A673 (cell line): ENCODE results near the gene FMNL1. TPM values are rescaled to one million over a fixed set of nuclear protein-coding genes. Genes with fewer than 3 reads are reported as not detected.
"Not testable (repeated sequence)": the region's sequence is repeated elsewhere in the genome, so short reads cannot be mapped to it uniquely, and the experiment has no call there.

Experiments
- BruUV-seq: library from RNA; stranded (reverse); fragments of 400-500 nt; replicated peaks from 2 replicates; lab custom pipeline; 2021; lab: Mats Ljungman, UMichigan
- CTCF ChIA-PET: fragments of 300-600 bp; sonication (Branson Sonifier 250); formaldehyde crosslinking; loops from one replicate; lab custom pipeline; 2022; ENCODE audit warnings: antibody characterized with exemption; lab: Charles Lee
- POLR2A ChIA-PET: fragments of 300-600 bp; sonication (Branson Sonifier 250); formaldehyde crosslinking; loops from one replicate; lab custom pipeline; 2022; ENCODE audit warnings: antibody characterized with exemption; ENCODE audit not compliant: low non-redundant PET; lab: Charles Lee
- DNase-seq: peaks from one replicate; pipeline ENCODE4 v3.0.0-alpha.2; 2015; ENCODE audit warnings: low spot score
- H3K27ac ChIP-seq: fragments of 200-600 bp; sonication (generic); 2 replicates; pipeline ENCODE4 v1.5.1; 2016; ENCODE audit warnings: mixed run types, low read depth, mild to moderate bottlenecking, mixed read lengths, antibody characterized with exemption, low read length; ENCODE audit not compliant: poor library complexity, severe bottlenecking
- H3K27me3 ChIP-seq: fragments of 200-600 bp; sonication (generic); replicated peaks from 2 replicates; pipeline ENCODE4 v1.6.1; 2017; ENCODE audit warnings: mixed run types, low read depth, mild to moderate bottlenecking, mixed read lengths, antibody characterized with exemption, low read length; ENCODE audit not compliant: insufficient read depth, poor library complexity
- H3K36me3 ChIP-seq: fragments of 200-600 bp; sonication (generic); 2 replicates; pipeline ENCODE4 v1.6.1; 2016; ENCODE audit warnings: mixed run types, mild to moderate bottlenecking, mixed read lengths, antibody characterized with exemption, low read length; ENCODE audit not compliant: insufficient read depth, poor library complexity, severe bottlenecking
- H3K4me1 ChIP-seq: fragments of 200-600 bp; sonication (generic); 2 replicates; pipeline ENCODE4 v1.6.1; 2017; ENCODE audit warnings: mixed run types, mild to moderate bottlenecking, mixed read lengths, antibody characterized with exemption, low read length; ENCODE audit not compliant: insufficient read depth, poor library complexity, severe bottlenecking
- H3K4me3 ChIP-seq: fragments of 200-600 bp; sonication (generic); 2 replicates; pipeline ENCODE4 v1.5.1; 2016; ENCODE audit warnings: low read depth, mixed run types, mild to moderate bottlenecking, mixed read lengths, low read length; ENCODE audit not compliant: poor library complexity, severe bottlenecking
- H3K9me3 ChIP-seq: fragments of 200-600 bp; sonication (generic); 2 replicates; pipeline ENCODE4 v1.6.1; 2016; ENCODE audit warnings: mixed run types, low read depth, mild to moderate bottlenecking, mixed read lengths, antibody characterized with exemption, low read length; ENCODE audit not compliant: poor library complexity, severe bottlenecking
- CTCF ChIP-seq: fragments of 300-800, 200-600 bp; sonication (generic); conservative IDR thresholded peaks from 2 replicates; pipeline ENCODE4 v1.5.1; 2017; ENCODE audit warnings: low read depth, mild to moderate bottlenecking, antibody characterized with exemption, low read length, moderate library complexity, mixed read lengths
- EZH2 ChIP-seq: fragments of 200-600 bp; sonication (generic); IDR thresholded peaks from 2 replicates; pipeline ENCODE4 v1.6.1; 2017; ENCODE audit warnings: borderline replicate concordance, low read depth, mild to moderate bottlenecking, mixed read lengths, antibody characterized with exemption, low read length; ENCODE audit not compliant: poor library complexity, severe bottlenecking
- intact Hi-C: fragments of 100-400 bp; cut with micrococcal nuclease; formaldehyde crosslinking; loops from one replicate; pipeline ENCODE4 v1.10.0; 2022; ENCODE audit not compliant: unreplicated experiment
- total RNA-seq: library from RNA; stranded (reverse); gene quantifications from 2 replicates; pipeline ENCODE4 v1.2.3, GENCODE V29; 2021

FMNL1 gene
- total RNA-seq, 1 experiment from 2014 or later, result 1.0 TPM

GRCh38 chr17:45200701-45201100 lies 21.0 kb upstream of the FMNL1 start:
- H3K27me3 ChIP-seq, result no peaks in the 10 kb centered on the region
- H3K4me1 ChIP-seq, result peaks cover 4% of the 10 kb centered on the region
- no peaks in the 10 kb centered on the region for H3K36me3 ChIP-seq
- no TSS peak for BruUV-seq
- TF ChIP-seq CTCF, result no peak
- no peak for TF ChIP-seq EZH2
- no peak overlapping the region for H3K4me3 ChIP-seq
- no peak overlapping the region for H3K27ac ChIP-seq
- CTCF ChIA-PET, result interaction anchor here (0.7 to 1.7 kb wide), 3 partner anchors 31 to 282 kb away, joined by 5 to 15 read pairs (median 6); partner anchors contain the start of gene ACBD4
- POLR2A ChIA-PET, result no interaction called here
- no peak for DNase-seq
- H3K9me3 ChIP-seq, result no peaks in the 10 kb centered on the region
- intact Hi-C loops, result no loop called here

GRCh38 chr17:45201457-45201856 lies 20.2 kb upstream of the FMNL1 start:
- intact Hi-C loops, result no loop called here
- Histone ChIP-seq H3K4me3 (no peak overlapping the region), H3K27me3 (no peaks in the 10 kb centered on the region), H3K27ac (no peak overlapping the region), H3K36me3 (no peaks in the 10 kb centered on the region), H3K9me3 (no peaks in the 10 kb centered on the region), H3K4me1 (peaks cover 4% of the 10 kb centered on the region)
- POLR2A ChIA-PET, result no interaction called here
- CTCF ChIA-PET, result interaction anchor here (0.7 to 1.7 kb wide), 2 partner anchors 31 to 66 kb away, joined by 5 to 15 read pairs; partner anchors contain the start of gene ACBD4
- no peak for DNase-seq
- BruUV-seq, result no TSS peak
- TF ChIP-seq CTCF (no peak), EZH2 (no peak)

- H3K27me3 ChIP-seq, intact Hi-C loops, H3K27ac ChIP-seq, BruUV-seq, H3K36me3 ChIP-seq, POLR2A ChIA-PET, DNase-seq, H3K4me1 ChIP-seq, H3K4me3 ChIP-seq, H3K9me3 ChIP-seq: not testable (repeated sequence)
- CTCF ChIA-PET, result interaction anchor here (1.7 kb wide), 1 partner anchor 67 kb away, joined by 15 read pairs; the partner anchor contains the start of gene ACBD4
Measured at GRCh38 chr17:45201880-45202279, 19.8 kb upstream of the FMNL1 start.
